Erythroblast (primary cell): ENCODE results near the gene NTS.

ENCODE experiments used
- GATA1 ChIP-seq: IDR thresholded peaks from 2 replicates; pipeline ENCODE4 v1.6.1; 2011; ENCODE audit warnings: low read depth, mild to moderate bottlenecking, control low read depth, low read length, moderate library complexity
- POLR2A ChIP-seq: IDR thresholded peaks from 2 replicates; pipeline ENCODE4 v1.6.1; 2011; ENCODE audit warnings: mild to moderate bottlenecking, low read length

- TF ChIP-seq POLR2A (no peak), GATA1 (no peak)
These were observed 45.5 kb upstream of the NTS start for GRCh38 chr12:85828576-85828975.
